GM23338 (cell line): ENCODE results near the gene SH3RF2.

Source experiments
- CREB1 ChIP-seq: fragments of 250-450 bp; sonication (Bioruptor Pico); IDR thresholded peaks from 2 replicates; pipeline ENCODE4 v1.5.0; 2020; ENCODE audit warnings: low read depth, mild to moderate bottlenecking, moderate library complexity
- CTCF ChIP-seq, 2 experiments: fragments of 200-600 bp in 1 of 2; sonication (generic) in 1 of 2; conservative IDR thresholded peaks; 2 replicates each; pipeline versions ENCODE4 v1.5.1 to v1.6.1; 2016 to 2017; ENCODE audit warnings: antibody characterized with exemption in 2 of 2, low read depth in 2 of 2, mild to moderate bottlenecking in 2 of 2, moderate library complexity in 1 of 2
- ETS1 ChIP-seq: IDR thresholded peaks from 2 replicates; pipeline ENCODE4 v1.6.1; 2016; ENCODE audit warnings: antibody characterized with exemption
- EZH2 ChIP-seq: fragments of 200-600 bp; sonication (generic); IDR thresholded peaks from one replicate; pipeline ENCODE4 v1.8.0; 2017; ENCODE audit warnings: antibody characterized with exemption, mild to moderate bottlenecking, low read depth; ENCODE audit not compliant: unreplicated experiment
- EZH2phosphoT487 ChIP-seq: fragments of 200-600 bp; sonication (generic); IDR thresholded peaks from one replicate; pipeline ENCODE4 v1.8.1; 2018; ENCODE audit warnings: antibody characterized with exemption; ENCODE audit not compliant: unreplicated experiment
- JUNB ChIP-seq: IDR thresholded peaks from one replicate; pipeline ENCODE4 v1.6.1; 2016; ENCODE audit warnings: antibody characterized with exemption; ENCODE audit not compliant: unreplicated experiment
- NANOG ChIP-seq: IDR thresholded peaks from 2 replicates; pipeline ENCODE4 v1.6.1; 2016; ENCODE audit warnings: antibody characterized with exemption, borderline replicate concordance
- POLR2AphosphoS5 ChIP-seq: IDR thresholded peaks from 2 replicates; pipeline ENCODE4 v1.6.1; 2016; ENCODE audit warnings: antibody characterized with exemption, low read depth
- REST ChIP-seq: IDR thresholded peaks from one replicate; pipeline ENCODE4 v1.6.1; 2018; ENCODE audit warnings: antibody characterized with exemption; ENCODE audit not compliant: unreplicated experiment
- STAT1 ChIP-seq: IDR thresholded peaks from one replicate; pipeline ENCODE4 v1.6.1; 2016; ENCODE audit warnings: antibody characterized with exemption; ENCODE audit not compliant: unreplicated experiment
- ZNF114 ChIP-seq: fragments of 250-450 bp; sonication (Bioruptor Pico); IDR thresholded peaks from 2 replicates; pipeline ENCODE4 v1.5.0; 2020; ENCODE audit warnings: mild to moderate bottlenecking, moderate library complexity
- ZNF331 ChIP-seq: fragments of 250-450 bp; sonication (Bioruptor Pico); IDR thresholded peaks from 2 replicates; pipeline ENCODE4 v1.5.0; 2020; ENCODE audit warnings: low read depth, mild to moderate bottlenecking, moderate library complexity
- ZNF462 ChIP-seq: fragments of 250-450 bp; sonication (Bioruptor Pico); IDR thresholded peaks from 2 replicates; pipeline ENCODE4 v1.5.0; 2020; ENCODE audit warnings: mild to moderate bottlenecking, moderate library complexity

GRCh38 chr5:146051678-146052077 is 115.3 kb downstream of the SH3RF2 start:
- TF ChIP-seq CTCF (conservative IDR thresholded peaks at IDR 0.05; ENCODE audit: low read depth in 2 of 2) (no peak), NANOG (no peak), EZH2phosphoT487 (no peak), ZNF114 (CRISPR knock-in tag) (no peak), CREB1 (no peak), REST (no peak), JUNB (no peak), POLR2AphosphoS5 (no peak), EZH2 (no peak), STAT1 (no peak), ETS1 (no peak), ZNF462 (CRISPR knock-in tag) (no peak), ZNF331 (CRISPR knock-in tag) (no peak)
